ENCODE measurements around the gene CNTNAP1. TPM values are rescaled to one million over a fixed set of nuclear protein-coding genes. Genes with fewer than 3 reads are reported as not detected.

CNTNAP1 gene
- total and polyA plus RNA-seq, 5 donors from 2014 or later: 0.94 to 54.9 (median 1.7) TPM

DNA sequence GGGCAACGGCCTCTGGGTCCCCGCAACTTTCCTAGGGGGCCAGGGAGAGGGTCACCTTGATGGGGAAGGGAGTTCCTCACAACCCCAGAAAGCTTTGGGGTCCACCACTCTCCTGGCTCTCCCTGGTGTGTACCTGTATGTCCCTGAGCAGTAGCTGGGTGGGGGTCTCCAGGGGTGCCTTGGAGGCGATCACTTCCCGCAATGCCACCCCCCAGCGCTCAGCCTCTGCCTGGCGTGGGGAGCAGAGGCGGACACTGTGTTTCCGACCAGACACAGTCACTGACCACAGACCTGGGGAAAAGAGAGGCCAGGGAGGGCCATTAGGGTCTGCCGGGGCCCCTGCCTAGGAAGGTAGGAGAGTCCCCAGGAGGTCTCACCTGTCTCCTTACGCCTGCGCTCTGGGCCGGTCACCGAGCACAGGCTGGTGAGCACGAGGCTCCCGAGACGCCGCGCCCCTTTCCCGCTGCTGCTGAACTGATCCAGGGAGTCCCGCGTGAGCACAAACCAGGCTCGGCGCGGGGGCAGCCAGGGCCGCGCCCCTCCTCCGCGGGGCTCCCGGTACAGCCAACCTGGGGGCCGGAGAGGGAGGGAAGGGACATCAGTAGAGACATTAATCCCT lies 9.0 kb upstream of the CNTNAP1 start:
- H3K27me3 Mint-ChIP-seq: peaks cover 44% of the 10 kb centered on the region
- no peak overlapping the region for H3K4me3 ChIP-seq (ENCODE audit: low read depth, low read length)

DNA sequence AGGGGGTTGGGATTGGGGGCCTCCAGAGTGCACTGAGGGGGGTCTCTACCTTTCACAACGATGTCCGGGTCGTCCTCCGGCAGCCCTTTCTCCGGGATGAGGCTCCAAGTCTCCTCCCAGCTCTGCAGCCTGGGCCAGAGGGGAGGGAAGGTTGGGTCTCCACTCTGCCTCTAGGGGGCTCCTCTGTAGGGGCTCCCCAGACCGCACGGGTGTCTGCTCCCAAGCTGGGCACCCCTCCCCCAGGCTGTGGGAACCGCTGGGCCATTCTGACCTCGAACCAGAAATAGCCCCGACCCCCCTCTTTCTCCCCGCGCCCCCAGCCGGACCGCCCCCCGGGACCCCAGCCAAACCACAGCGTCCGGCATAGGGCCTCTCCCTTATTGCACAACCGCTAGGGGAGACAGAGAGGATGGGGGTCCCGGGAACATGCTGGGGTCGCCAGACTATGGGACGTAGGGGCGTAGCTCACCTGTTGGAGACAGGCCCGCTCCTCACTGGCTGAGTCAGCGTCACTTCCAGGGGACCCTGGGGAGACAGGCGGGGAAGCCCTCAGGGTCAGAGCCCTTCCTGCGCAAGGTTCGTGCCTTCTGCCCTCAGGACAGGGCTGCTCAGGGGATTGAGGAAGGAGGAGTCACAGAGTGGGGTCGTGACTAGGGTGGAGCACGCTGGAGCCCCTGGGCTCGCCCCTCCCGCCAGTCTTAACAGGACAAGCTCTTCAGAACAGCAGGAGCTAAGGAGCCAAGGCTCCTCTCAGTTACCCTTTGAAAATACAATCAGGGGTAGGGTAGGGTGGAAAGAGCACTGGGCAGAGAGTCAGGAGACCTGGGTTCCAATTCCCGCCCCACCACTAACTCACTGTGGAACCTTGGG lies 8.2 kb upstream of the CNTNAP1 start:
- Mint-ChIP-seq H3K27ac (no peak overlapping the region), H3K4me1 (peaks cover 6 to 51% (median 24%) of the 10 kb centered on the region in 4 donors)
- DNase-seq: no peak

More for the DNA sequence above, 9.0 kb upstream of the CNTNAP1 start:
- no peaks in the 10 kb centered on the region for H3K36me3 Mint-ChIP-seq
- H3K27ac Mint-ChIP-seq: no peak overlapping the region
- Histone ChIP-seq H3K27ac (ENCODE audit: insufficient read depth, low read length, poor library complexity, severe bottlenecking) (no peak overlapping the region), H3K36me3 (ENCODE audit: control insufficient read depth, insufficient read depth, low read length) (no peaks in the 10 kb centered on the region), H3K4me1 (ENCODE audit: control insufficient read depth, insufficient read depth, low read length, poor library complexity, severe bottlenecking) (peaks cover 61% of the 10 kb centered on the region), H3K9me3 (ENCODE audit: control insufficient read depth in 2 of 2, low read length in 2 of 2) (no peaks in the 10 kb centered on the region), H3K27me3 (ENCODE audit: control insufficient read depth, insufficient read depth, low read length) (peaks cover 2% of the 10 kb centered on the region)
- DNase-seq (no peak), ATAC-seq (ENCODE audit: low read depth in 2 of 2) (no peak)
- H3K4me1 Mint-ChIP-seq: peaks cover 6 to 44% (median 24%) of the 10 kb centered on the region in 4 donors
- H3K9me3 Mint-ChIP-seq: peaks cover 0 to 4% (median 0%) of the 10 kb centered on the region in 7 donors
- peak overlapping the region in 1 of 4 donors; percentile 2 for H3K4me3 Mint-ChIP-seq

DNA sequence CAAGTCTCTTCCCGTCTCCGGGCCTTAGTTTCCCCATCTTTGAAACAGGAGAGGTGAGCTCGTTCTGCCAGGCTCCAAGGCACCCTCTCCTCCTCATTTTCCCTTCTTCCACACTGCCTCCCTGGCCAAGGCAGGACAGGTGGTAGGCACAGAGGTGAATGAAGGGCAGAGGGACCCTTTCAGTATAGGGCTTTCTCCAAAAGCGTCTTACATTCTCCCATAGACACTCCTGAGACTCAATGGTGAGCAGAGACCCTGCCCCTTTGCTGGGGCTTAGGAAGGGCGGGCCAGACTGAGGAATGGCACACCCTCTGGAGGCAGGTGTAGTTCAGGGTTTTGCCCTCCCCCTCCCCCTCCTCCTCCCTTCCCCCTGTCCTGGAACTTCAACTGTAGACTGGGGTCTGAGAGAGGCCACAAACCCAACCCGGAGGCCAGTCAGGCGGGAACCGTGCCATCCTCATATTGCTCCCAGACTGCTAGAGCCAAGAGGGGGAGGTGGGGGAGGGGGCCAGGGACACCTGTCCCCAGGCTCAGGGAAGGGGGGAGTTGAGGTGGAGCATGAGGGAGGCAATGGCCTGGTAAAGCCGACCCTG lies 7.5 kb upstream of the CNTNAP1 start:
- H3K36me3 Mint-ChIP-seq: no peaks in the 10 kb centered on the region
- H3K27me3 Mint-ChIP-seq: peaks cover 40% of the 10 kb centered on the region
- H3K27me3 ChIP-seq (ENCODE audit: control insufficient read depth, insufficient read depth, low read length): peaks cover 2% of the 10 kb centered on the region
- no peaks in the 10 kb centered on the region for H3K9me3 ChIP-seq (ENCODE audit: control insufficient read depth in 2 of 2, low read length in 2 of 2)
- H3K4me1 ChIP-seq (ENCODE audit: control insufficient read depth, insufficient read depth, low read length, poor library complexity, severe bottlenecking): peaks cover 76% of the 10 kb centered on the region
- no peak overlapping the region for H3K4me3 ChIP-seq (ENCODE audit: low read depth, low read length)
- no peak overlapping the region for H3K27ac ChIP-seq (ENCODE audit: insufficient read depth, low read length, poor library complexity, severe bottlenecking)
- H3K4me3 Mint-ChIP-seq: peak overlapping the region; percentile 41 to 87 (median 69)
- ATAC-seq (ENCODE audit: low read depth in 2 of 2): no peak
- H3K9me3 Mint-ChIP-seq: peaks cover 0 to 4% (median 0%) of the 10 kb centered on the region in 7 donors
- H3K27ac Mint-ChIP-seq: no peak overlapping the region
- H3K36me3 ChIP-seq (ENCODE audit: control insufficient read depth, insufficient read depth, low read length): no peaks in the 10 kb centered on the region
- H3K4me1 Mint-ChIP-seq: peaks cover 6 to 57% (median 25%) of the 10 kb centered on the region in 4 donors
- DNase-seq: no peak

More for the DNA sequence above, 8.2 kb upstream of the CNTNAP1 start:
- Histone ChIP-seq H3K36me3 (ENCODE audit: control insufficient read depth, insufficient read depth, low read length) (no peaks in the 10 kb centered on the region), H3K4me3 (ENCODE audit: low read depth, low read length) (no peak overlapping the region), H3K9me3 (ENCODE audit: control insufficient read depth in 2 of 2, low read length in 2 of 2) (no peaks in the 10 kb centered on the region), H3K4me1 (ENCODE audit: control insufficient read depth, insufficient read depth, low read length, poor library complexity, severe bottlenecking) (peaks cover 68% of the 10 kb centered on the region), H3K27me3 (ENCODE audit: control insufficient read depth, insufficient read depth, low read length) (peaks cover 2% of the 10 kb centered on the region), H3K27ac (ENCODE audit: insufficient read depth, low read length, poor library complexity, severe bottlenecking) (no peak overlapping the region)
- ATAC-seq (ENCODE audit: low read depth in 2 of 2): no peak
- peaks cover 37% of the 10 kb centered on the region for H3K27me3 Mint-ChIP-seq
- no peaks in the 10 kb centered on the region for H3K36me3 Mint-ChIP-seq
- H3K4me3 Mint-ChIP-seq: peak overlapping the region; percentile 50 to 87 (median 69)
- H3K9me3 Mint-ChIP-seq: peaks cover 0 to 4% (median 0%) of the 10 kb centered on the region in 7 donors

DNA sequence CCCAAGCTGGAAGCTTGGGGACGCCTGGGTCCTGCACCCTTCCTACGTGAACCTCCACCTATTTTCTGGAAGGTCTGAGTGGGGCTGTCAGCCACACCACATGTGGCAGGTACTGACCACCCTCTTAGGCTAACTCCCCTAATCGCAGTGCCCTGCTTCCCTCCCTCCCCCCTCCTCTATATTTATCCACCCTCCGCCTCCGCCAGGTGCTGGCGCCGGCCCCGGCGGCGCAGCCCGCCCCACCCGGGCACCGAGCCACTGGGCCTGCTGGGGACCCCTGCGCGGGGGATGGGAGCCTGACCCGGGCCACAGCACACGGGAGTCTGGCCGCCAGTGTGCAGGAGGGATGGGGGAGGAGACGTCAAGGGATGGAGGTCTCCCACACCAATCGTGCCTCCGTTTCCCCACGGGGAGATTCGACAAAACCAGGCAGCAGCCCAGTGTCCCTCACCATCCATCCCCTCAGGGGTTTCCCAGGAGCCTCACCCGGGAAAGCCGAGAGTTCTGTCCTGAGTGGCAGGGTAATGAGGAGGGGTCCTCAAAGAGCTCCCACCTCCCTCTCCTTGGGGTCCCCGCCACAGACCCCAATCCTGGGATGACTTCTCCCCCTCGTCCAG lies 6.9 kb upstream of the CNTNAP1 start:
- Histone ChIP-seq H3K4me3 (ENCODE audit: low read depth, low read length) (no peak overlapping the region), H3K27ac (ENCODE audit: insufficient read depth, low read length, poor library complexity, severe bottlenecking) (no peak overlapping the region), H3K27me3 (ENCODE audit: control insufficient read depth, insufficient read depth, low read length) (peaks cover 2% of the 10 kb centered on the region), H3K9me3 (ENCODE audit: control insufficient read depth in 2 of 2, low read length in 2 of 2) (no peaks in the 10 kb centered on the region), H3K4me1 (ENCODE audit: control insufficient read depth, insufficient read depth, low read length, poor library complexity, severe bottlenecking) (peaks cover 79% of the 10 kb centered on the region), H3K36me3 (ENCODE audit: control insufficient read depth, insufficient read depth, low read length) (no peaks in the 10 kb centered on the region)
- Mint-ChIP-seq H3K36me3 (no peaks in the 10 kb centered on the region), H3K27me3 (peaks cover 37% of the 10 kb centered on the region), H3K27ac (no peak overlapping the region), H3K9me3 (peaks cover 0 to 4% (median 0%) of the 10 kb centered on the region in 7 donors), H3K4me1 (peaks cover 6 to 58% (median 27%) of the 10 kb centered on the region in 4 donors), H3K4me3 (peak overlapping the region in 2 of 4 donors; percentile 51 to 87)
- ATAC-seq (ENCODE audit: low read depth in 2 of 2): no peak
- DNase-seq: no peak

DNA sequence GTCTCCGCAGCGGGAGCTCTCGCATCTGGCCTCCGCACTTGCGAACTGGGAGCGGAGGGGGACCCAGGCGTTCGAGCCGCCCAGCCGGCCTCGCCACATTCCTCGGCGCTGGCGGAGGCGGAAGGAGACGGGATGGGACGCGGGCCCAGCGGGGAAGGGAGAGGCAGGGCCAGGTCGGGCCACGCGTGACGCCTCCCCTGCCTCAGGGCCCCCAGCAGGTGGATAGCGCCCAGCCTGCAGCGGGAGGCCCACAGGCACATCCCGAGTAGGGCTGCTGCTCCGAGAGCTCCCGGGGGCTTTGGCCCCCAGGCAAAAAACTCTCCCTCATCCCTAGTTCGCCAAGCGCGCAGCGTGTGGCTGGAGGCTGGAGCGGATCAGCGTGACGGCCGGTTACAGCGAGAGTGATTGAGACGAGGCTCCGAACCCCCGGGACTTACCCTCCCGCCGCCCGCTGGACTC lies 6.3 kb upstream of the CNTNAP1 start:
- Mint-ChIP-seq H3K4me1 (peaks cover 6 to 56% (median 30%) of the 10 kb centered on the region in 4 donors), H3K9me3 (peaks cover 0 to 4% (median 0%) of the 10 kb centered on the region in 7 donors), H3K4me3 (peak overlapping the region; percentile 69 to 88 (median 84)), H3K36me3 (no peaks in the 10 kb centered on the region), H3K27ac (no peak overlapping the region), H3K27me3 (peaks cover 32% of the 10 kb centered on the region)
- Histone ChIP-seq H3K27ac (ENCODE audit: insufficient read depth, low read length, poor library complexity, severe bottlenecking) (no peak overlapping the region), H3K4me1 (ENCODE audit: control insufficient read depth, insufficient read depth, low read length, poor library complexity, severe bottlenecking) (peaks cover 77% of the 10 kb centered on the region), H3K9me3 (ENCODE audit: control insufficient read depth in 2 of 2, low read length in 2 of 2) (no peaks in the 10 kb centered on the region), H3K27me3 (ENCODE audit: control insufficient read depth, insufficient read depth, low read length) (peaks cover 2% of the 10 kb centered on the region), H3K36me3 (ENCODE audit: control insufficient read depth, insufficient read depth, low read length) (no peaks in the 10 kb centered on the region), H3K4me3 (ENCODE audit: low read depth, low read length) (no peak overlapping the region)
- ATAC-seq (ENCODE audit: low read depth in 2 of 2): no peak
- DNase-seq: no peak

DNA sequence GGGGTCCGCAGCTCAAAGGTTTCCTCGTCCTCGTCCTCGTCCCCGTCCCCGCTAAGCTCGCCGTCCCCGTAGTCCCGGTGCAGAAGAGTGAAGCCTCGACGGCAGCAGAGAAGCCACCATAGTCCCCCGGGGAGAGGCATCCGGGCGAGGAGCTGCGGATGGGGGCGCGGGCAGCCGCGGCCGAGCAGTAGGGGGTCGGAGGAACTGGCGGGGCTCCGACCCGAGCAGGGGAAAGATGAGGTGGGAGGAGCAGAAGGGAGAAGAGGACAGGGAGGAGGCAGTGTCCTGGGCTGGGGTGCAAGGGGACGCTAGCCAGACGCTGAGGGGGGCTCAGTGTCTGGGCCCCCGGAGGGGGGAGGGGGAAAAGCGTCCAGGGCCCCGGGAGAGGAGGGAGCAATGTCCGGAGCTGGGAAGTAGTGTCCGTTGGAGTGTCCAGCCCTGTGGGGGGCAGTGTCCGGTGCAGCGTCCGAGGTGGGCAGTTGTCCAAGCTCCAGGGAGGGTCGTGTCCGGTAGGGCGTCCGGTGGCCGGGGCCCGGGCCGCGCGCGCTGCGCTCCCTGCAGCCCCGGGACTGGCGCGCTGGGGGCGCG lies 5.8 kb upstream of the CNTNAP1 start, which contains the start of gene PLEKHH3:
PLEKHH3 (minus strand) TSS at position 571 of the 588 bp plus-strand sequence; CDS start at position 140, 431 bp downstream.
- no peaks in the 10 kb centered on the region for H3K36me3 Mint-ChIP-seq
- H3K4me3 Mint-ChIP-seq: peak within 1 kb of the TSS; percentile 88 to 95 (median 92)
- ATAC-seq (ENCODE audit: low read depth in 2 of 2) (no peak), DNase-seq (no peak)
- Histone ChIP-seq H3K27me3 (ENCODE audit: control insufficient read depth, insufficient read depth, low read length) (peaks cover 2% of the 10 kb centered on the region), H3K4me3 (ENCODE audit: low read depth, low read length) (peak within 1 kb of the TSS; percentile 82), H3K27ac (ENCODE audit: insufficient read depth, low read length, poor library complexity, severe bottlenecking) (peak within 1 kb of the TSS; percentile 85), H3K4me1 (ENCODE audit: control insufficient read depth, insufficient read depth, low read length, poor library complexity, severe bottlenecking) (peaks cover 77% of the 10 kb centered on the region), H3K9me3 (ENCODE audit: control insufficient read depth in 2 of 2, low read length in 2 of 2) (no peaks in the 10 kb centered on the region), H3K36me3 (ENCODE audit: control insufficient read depth, insufficient read depth, low read length) (no peaks in the 10 kb centered on the region)
- H3K4me1 Mint-ChIP-seq: peaks cover 3 to 56% (median 31%) of the 10 kb centered on the region in 4 donors
- H3K9me3 Mint-ChIP-seq: peaks cover 0 to 2% (median 0%) of the 10 kb centered on the region in 7 donors
- peaks cover 30% of the 10 kb centered on the region for H3K27me3 Mint-ChIP-seq
- H3K27ac Mint-ChIP-seq: peak within 1 kb of the TSS; percentile 40 to 87 (median 75)

Measured in CD4-positive, CD25-positive, alpha-beta regulatory T cell (primary cell).